HG02588 (cell line): ENCODE measurements around the gene C5orf52.
A peak's percentile ranks its signal among the peaks of the same experiment; 100 is the strongest.
"Not testable (repeated sequence)": the region's sequence is repeated elsewhere in the genome, so short reads cannot be mapped to it uniquely, and the experiment has no call there.

Experiments
- ATAC-seq: cut with Tn5 transposase; IDR thresholded peaks from one replicate; pipeline ENCODE4 v1.9.1; 2021; ENCODE audit warnings: mild to moderate bottlenecking, moderate library complexity; ENCODE audit not compliant: unreplicated experiment

Gene C5orf52

DNA sequence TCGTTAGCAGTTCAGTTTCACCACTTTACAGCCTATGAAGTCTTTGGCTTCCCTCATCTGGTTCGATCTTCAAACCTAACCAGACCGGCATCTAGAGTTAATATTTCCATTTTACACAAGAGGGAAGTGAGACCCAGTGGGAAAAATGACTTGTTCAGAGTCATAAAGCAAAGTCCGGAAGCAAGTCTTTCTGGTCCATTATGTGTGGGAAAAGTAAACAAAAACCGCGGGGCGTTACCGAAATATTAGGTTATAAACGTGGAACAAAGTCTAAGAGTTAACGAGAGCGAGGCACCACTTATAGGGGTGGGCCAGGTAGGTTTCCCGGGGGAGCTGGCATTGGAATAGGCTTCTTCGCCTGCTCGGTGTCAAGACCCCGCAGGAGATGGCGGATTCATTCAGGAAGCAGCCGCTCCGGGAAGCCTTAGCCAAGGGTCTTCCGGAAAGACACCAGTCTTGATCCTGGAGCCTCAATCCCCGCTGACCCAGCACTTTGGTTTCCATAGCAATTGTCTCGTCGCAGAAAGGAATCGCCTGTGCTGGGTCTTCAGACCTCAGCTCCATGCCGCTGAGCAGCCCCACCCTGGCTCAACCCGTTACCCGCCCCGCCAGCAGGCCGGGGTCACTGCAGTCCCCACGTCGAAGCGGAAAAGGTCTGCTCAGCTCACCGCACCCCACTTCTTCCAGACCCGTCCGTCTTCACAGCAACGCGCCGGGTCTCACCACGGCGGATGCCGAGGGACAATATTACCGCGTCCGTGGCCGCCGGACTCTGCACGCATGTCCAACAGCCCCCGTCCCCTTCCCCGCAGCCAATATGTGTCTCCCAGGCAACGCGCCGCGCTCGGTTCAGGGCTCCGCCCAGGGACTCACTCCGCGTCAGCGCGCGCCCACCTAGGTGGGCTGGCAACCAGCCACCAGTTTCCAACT, at the start of gene C5orf52:
Gene C5orf52 (plus strand): TSS at position 872 of the 930 bp plus-strand sequence. CDS start 82 bp downstream, outside the sequence.
- ATAC-seq = peak; percentile 47

DNA sequence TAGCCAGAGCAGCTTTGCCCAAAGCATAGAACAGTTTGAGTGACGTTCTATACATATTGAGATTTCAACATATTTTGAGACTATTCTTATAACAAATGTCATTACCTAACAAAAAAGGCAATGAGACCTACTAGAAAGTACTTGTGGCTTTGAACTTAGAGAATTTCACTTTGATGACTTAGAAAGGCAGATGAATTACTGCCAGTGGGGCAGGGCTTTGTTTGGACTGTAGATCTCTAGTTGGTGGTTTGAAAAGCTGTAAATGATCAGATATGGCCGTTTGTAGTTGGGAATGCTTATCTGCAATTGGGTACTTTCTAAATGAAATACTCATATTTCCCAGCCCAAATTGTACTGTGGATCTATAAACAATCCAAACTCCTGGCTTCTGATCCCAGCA, 47.2 kb upstream of the C5orf52 start:
- no peak for ATAC-seq

DNA sequence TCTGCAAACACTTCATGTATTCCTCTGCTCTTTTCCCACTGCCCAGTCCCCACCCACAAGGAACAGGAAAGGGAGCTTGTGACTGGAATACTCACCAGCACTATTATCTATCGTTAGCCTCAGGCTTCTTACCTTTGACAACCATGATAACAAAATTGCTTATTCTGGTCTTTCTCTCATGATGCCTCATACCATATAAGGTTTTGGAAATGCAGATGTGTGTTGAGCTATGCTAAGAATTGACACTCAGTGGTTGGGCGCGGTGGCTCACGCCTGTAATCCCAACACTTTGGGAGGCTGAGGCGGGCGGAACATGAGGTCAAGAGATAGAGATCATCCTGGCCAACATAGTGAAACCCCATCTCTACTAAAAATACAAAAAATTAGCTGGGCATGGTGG, 44.5 kb upstream of the C5orf52 start:
- no peak for ATAC-seq

DNA sequence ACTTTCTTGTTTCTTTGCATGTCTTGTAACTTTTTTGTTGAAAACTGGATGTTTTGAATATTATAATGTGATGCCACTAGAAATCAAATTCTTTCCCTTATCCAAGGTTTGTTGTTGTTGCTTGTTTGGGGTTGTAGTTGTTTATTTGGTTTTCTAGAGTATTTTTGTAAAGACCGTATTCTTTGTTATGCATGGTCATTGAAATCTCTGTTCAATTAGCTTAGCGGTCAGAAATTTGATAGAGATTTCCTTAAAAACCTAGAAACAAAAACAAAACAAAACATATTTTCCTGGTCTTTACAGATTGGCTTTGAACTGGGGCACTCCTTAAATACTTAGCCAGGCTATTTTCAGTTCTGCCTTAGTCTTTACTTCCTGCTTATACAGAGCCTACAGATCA, 41.0 kb upstream of the C5orf52 start:
- ATAC-seq = no peak

DNA sequence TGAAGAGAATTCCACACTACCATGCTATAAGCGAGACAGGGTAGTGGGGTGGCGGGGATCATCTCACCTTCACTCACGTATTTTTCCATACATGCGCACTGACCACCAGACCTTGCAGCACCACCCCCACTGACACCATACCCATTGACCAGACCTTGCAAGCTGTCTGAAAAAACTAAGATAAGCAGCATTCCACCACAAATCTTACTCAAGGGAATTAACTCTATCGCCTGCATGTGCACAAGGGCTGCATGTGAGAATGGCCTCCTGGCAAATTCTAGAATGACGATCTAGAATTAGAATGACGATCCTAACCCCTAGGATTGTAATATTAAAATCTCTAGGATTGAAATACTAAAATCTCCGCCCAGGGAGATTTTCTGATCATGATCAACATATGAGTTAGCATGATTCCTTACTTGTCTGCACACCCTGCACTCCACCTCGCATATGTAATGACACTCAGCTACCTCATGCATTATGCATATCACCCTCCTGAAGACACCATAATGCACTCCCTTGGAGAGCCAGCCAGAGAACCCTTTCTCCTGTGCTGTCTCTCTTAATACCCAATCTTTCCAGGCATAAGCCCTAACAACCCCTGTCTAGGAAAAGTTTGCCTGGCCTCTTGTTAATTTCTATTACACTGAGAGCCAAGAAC, 30.8 kb upstream of the C5orf52 start:
- no peak for ATAC-seq

DNA sequence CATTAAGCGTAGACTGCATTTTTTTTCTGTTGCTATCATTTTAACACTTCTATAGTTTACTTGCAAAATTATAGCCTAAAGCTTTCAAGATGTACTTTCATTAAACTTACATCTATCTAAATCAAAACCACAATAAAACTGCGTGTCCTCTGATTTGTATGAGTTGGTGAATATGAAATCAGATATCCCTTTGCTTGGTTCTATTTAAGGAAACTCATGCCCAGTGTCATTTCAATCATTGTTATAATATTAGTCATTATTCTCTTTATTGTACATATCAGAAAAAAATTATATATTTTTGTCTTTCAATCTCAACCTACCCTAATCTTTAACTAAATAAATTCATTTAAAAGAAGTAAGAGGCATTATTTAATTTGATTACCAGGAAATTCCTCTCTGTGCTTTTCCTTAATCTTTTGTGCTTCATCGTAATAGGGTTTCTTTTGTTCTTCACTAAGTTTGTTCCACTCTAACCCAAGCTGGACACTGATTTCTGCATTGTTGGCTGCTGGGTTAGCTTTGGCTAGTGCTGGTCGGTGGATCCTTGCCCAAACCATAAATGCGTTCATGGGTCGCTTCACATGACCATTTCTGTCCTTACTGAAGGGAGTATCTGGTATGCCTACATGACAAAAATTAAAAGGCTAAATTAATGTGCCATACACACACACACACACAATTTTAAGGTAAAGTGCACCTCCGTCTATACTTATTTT, 22.9 kb upstream of the C5orf52 start:
- no peak for ATAC-seq

DNA sequence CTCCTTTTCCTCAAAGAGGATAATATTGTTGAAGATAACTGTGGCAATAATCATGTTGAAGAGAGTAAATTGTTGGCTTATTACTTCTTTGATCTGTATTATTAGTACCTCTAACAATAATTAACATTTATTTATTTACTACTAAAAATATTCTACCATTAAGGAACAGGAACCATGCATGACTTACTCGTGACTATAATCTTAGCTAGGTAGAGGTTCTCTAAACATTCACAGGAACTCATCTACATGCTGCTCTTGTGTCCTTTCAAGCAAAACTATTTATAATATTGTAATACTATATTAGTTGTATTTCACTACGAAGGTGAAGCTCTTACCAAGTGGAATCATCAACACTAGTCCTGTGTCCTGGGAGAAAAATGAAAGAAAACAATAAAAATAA, 22.2 kb upstream of the C5orf52 start:
- no peak for ATAC-seq

DNA sequence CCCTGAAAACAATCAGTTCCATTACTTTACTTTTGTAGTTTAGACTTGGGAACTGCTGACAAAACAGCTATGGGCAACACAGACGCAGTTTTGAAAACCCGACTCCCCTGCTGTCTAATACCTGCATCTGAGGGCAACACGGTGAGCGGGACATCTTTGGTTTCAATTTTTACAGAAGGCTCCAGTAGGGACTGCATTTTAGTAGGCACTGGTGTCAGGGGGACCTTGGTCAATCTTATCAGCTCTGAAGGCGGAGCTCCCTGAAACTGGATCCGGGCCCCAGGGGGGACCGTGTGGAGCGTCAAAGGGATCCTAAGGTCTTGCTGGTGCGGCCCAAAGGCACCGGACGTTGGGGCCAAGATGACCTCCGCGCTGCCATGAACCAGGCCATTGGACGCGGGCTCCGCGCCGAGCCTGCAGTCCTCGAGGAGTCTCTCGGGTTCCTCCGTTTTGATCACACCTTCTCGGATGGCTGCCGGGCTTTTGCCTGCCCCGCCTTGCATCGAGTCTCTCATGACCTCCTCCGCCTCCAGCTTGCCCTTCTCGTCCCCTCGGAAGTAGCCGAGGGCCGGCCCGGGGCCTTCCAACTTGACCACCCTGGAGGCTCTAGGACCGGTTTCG, 20.2 kb upstream of the C5orf52 start:
- no peak for ATAC-seq

DNA sequence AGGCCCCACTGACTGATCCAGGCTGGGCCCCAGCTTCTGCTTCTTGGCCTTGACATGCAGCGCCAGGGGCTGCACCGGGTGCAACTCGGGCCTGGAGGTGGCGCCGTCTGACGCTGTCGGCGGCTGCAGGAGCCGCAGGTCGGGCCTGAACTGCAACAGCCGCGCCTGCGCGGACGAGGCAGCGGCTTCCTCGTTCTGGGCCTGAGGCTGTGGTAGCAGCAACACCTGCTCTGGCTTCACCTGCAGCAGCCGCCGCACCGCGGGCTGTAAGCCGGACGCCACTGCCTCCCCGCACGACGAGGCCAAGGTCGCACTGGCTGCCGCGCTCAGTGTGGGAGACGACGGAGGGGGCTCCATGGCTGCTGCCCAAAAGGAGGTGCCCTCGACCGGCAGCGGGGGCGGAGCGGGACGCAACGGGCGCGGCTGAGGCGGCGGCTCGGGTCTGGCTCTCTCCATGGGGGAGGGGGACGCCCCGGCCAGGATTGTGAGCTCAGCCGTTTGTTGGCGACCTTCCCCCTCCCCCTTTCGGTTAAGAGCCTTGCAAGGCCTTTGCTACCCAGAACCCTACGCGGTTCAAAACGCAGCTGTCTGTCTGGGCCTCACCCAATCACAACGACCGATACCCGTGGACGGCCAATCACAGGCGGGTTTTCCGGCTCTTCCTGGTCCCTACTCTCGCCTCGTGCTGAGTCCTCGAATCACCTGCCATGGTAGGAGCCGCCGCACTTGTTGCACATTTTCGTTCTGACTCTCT, 19.5 kb upstream of the C5orf52 start:
- ATAC-seq = peak; percentile 93

DNA sequence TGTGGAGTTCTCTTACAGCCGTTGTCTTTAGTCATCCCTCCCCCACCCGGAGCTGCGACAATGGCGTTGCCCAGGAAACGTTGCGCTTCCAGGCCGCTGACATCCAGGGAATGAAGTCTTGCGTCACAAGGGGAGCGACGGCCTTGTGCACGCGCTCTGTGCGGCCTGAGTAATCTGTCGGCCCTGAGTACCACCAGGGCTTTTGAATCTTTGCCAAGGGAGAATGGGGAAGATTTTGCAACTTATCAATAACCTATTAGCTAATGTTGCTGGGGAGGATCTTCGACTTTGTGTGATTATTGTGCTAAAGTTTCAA, 19.0 kb upstream of the C5orf52 start, which contains the start of gene SOX30:
Gene SOX30 (minus strand): TSS at position 62 of the 316 bp plus-strand sequence. CDS start 360 bp downstream, outside the sequence.
- ATAC-seq = no peak

DNA sequence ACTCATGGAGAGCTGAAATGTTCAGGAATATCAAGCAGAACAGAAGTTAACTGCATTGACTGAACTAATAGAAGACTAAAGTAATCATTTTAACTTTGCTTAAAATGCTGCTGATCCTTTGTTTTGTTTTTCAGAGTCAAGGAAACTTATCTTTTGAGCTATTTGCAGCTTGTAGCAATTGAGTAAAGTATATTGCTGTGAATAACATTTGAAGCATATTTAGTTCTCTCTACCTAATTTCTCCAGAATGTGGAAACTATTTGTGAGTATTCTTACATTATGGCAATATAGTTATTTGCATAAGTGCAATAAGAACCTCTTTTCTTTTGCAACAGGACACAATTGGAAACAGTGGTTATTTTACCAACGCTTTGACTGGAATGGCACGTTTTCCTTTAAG, 13.8 kb upstream of the C5orf52 start:
- ATAC-seq = no peak

DNA sequence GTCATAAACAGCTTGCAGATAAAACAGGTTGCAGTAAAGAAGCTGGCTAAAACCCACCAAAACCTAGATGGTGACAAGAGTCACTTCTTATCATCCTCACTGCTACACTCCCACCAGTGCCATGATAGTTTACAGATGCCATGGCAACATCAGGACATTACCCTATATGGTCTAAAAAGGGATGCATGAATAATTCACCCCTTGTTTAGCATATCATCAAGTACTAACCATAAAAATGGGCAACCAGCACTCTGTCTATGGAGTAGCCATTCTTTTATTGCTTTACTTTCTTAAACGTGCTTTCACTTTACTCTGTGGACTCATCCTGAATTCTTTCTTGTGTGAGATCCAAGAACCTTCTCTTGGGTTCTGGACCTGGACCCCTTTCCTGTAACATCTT, 12.4 kb upstream of the C5orf52 start:
- no peak for ATAC-seq

DNA sequence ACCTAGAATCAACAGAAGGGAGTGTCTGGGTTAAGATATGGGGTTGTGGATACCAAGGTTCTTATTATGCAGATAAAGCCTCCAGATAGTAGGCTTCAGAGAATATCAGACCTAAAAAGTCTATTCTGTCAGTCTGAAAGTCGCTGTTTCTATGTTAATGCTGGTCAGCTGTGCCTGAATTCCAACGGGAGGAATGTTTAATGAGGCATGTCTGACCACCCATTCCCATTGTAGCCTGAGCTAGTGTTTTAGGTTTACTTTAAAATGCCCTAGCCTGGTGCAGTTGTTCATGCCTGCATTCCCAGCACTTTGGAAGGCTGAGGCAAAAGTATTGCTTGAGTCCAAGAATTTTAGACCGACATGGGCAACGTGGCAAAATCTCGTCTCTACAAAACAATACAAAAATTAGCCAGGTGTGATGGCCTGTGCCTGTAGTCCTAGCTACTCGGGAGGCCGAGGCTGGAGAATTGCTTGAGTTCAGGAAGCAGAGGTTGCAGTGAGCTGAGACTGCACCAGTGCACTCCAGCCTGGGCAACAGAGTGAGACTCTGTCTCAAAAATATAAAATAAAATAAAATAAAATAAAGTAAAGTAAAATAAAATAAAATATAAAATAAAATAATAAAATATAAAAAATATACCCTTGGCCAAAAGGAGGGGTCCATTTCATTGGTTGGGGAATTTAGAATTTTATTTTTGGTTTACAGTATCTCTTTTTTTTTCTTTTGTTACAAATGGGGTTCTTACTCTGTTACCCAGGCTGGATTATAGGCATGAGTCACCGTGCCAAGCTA, 11.3 kb upstream of the C5orf52 start:
- ATAC-seq = no peak

DNA sequence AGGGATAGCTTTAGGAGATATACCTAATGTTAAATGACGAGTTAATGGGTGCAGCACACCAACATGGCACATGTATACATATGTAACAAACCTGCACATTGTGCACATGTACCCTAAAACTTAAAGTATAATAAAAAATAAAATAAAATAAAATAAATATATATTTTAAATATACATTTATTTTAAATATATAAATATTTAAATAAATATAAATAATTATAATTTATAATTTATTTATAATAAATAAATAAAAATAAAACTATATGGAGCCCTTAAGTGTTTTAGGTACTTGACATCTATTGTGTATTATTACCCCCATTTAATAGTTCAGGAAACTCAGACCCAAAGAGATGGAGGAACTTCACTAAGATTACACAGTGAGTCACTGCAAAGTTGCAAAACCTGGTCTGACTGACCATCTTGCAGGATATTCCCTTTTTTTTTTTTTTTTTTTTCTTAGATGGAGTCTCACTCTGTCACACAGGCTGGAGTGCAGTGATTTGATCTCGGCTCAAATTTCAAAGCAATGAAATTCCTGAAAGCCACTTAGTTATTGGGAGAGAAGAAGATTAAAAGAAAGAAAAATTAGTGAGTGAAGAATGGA, 5.8 kb upstream of the C5orf52 start:
- ATAC-seq = no peak

DNA sequence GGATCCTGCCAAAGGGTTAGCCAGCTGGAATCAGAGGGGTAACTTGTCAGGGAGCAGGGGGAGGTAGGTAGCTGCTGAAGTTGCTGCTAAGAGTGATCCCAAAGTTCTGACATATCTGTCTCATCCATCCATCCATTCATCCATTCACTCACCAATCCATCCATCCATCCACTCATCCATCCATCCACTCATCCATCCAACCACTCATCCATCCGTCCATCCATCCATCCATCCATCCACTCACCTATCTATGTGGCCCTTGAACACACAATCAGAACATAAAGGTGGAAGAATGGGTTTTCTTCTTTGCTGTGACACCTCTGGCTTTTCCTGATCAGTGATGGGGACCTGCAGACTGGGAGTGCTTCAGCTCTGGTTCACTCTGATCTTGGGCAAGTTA, 3.0 kb upstream of the C5orf52 start:
- ATAC-seq = no peak

DNA sequence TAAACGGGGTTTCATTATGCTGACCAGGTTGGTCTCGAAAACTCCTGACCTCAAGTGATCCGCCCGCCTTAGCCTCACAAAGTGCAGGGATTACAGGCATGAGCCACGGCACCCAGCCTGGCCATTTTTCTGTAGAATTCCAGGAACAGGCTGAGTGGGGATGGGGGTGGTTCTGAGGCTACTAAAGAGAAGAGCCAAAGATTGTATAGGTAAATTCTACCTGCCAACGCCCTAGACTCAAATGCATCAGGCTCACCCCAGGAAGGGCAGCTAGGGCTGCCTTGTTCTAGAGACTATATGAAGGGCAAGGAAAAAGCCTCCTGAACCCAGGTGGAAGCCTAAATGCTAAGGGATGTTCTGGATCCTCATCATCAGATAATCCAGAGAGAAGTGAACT, 1.6 kb upstream of the C5orf52 start:
- no peak for ATAC-seq

DNA sequence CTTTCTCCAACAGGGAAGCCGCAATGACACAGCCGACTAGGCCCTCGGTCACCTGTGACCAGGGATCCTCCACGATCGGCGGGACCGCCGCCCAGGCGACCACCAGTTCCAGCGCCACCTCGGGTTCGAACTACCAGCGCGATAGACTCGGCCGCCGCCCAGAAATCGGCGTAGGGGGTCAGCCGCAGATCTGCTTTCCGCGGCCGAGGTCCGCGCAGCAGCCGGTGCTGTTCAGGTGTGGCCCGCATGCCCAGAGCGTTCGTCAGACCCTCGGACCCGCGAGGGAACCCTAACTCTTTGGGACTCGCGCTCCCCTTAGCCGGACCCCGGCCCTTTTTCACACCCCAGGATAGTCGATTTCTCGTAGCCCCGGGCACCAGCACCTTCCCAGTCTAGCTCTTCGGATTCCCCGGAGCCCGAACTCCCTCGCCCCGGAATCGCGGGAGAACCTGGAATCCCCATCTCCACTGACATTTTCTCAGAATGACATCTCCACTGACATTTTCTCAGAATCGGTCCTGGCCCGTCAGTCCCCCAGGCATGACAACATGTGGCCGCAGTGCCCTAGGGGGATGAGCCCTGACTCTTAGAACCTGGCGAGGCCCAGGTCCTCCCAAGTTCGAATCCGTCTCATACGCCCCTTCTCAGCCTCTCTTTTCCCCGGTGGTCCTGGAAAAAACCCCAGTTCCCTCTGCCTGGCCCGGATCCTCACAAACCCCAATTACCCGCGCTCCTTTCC, 428 bp downstream of the C5orf52 start:
- ATAC-seq = no peak

DNA sequence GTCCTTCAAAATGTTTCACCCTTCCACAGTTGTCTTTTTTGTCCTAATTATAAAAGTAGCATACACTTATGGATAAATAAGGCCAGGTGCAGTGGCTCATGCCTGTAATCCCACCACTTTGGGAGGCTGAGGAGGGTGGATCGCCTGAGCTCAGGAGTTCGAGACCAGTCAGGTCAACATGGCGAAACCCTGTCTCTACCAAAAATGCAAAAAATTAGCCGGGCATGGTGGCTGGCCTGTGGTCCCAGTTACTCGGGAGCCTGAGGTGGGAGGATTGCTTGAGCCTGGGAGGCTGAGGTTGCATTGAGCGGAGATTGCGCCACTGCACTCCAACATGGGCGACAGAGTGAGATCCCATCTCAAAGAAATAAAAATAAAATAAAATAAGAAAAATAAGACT, 1.6 kb downstream of the C5orf52 start:
- ATAC-seq = no peak

DNA sequence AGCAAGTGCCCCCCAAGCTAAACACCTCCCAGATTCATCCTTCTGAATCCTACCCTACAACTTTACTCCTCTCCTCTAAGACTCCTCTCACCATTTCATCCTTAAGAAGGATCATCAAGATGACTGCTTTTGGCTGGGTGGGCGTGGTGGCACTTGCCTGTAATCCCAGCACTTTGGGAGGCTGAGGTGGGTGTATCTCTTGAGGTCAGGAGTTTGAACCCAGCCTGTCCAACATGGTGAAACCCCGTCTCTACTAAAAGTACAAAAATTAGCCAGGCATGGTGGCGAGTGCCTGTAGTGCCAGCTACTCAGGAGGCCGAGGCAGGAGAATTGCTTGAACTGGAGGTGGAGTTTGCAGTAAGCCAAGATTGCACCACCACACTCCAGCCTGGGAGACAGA, 3.0 kb downstream of the C5orf52 start:
- ATAC-seq = not testable (repeated sequence)
